NOMO-1 (cell line): ENCODE data around the gene ADORA2A.

Experiments
- DNase-seq, 2 experiments: peaks; one replicate each; lab custom pipeline; 2025; ENCODE audit not compliant: unreplicated experiment in 2 of 2; lab: John Stamatoyannopoulos, UW

ADORA2A gene

GRCh38 chr22:24402460-24403192 lies 24.8 kb upstream of the ADORA2A start:
- DNase-seq = peak; percentile 75 to 89

- no peak for DNase-seq
These were observed 24.1 kb upstream of the ADORA2A start for GRCh38 chr22:24403346-24403745.

DNA sequence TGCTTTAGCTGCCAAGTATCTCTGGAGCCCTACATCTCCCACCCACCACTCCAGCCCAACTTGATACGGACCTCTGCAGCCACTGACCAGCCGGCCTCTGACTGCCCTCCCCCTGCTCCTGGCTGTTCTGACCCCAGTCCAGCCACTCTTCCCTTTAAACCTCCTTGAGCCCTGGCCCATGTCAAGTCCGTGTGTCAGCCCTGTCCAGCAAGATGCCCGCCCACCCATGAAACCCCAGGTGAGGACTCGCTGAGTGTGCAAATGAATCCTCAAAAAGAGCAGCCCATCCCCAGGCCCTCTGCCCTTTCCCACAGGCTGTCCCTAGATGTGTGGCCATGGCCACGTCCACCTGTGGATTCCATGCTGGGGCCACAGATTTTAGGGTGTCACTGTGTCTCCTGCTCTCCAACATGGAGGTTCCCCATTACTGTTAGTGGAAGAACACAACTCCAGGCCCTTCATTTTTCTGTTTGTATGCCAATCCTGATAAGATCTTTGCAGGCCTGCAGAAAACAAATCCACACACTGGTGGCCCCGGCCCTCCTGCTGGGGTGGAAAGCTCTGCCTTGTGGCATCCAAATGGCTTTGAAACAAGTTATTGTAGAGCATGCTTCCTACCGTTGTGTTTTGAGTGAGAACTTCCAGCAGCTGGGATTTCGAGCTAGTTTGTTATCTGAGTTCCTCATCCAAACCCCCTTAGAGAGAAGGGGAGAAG lies 22.7 kb upstream of the ADORA2A start:
- no peak for DNase-seq

GRCh38 chr22:24405631-24406321 lies 21.6 kb upstream of the ADORA2A start:
- no peak for DNase-seq

- no peak for DNase-seq
These were observed 20.8 kb upstream of the ADORA2A start for GRCh38 chr22:24406322-24407277.

DNA sequence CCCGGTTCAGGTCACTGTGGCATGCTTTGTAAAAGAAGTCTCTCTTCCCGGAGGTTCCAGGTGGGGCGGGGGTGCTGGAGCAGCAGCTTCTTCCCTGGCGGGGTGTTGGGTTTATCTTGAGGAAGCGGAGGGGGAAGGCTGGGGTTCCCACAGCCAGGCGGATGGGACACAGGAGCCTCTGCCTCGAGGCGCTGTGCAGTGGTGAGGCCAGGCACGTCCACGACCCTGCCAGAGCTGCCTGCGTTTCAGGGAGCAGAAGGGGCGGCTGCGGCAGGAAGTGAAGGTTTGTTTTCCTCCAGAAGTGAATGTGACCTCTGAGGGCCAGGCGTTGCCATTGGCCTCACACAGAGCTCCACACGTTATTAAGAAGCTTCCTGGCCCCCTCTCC lies 20.1 kb upstream of the ADORA2A start:
- no peak for DNase-seq

DNA sequence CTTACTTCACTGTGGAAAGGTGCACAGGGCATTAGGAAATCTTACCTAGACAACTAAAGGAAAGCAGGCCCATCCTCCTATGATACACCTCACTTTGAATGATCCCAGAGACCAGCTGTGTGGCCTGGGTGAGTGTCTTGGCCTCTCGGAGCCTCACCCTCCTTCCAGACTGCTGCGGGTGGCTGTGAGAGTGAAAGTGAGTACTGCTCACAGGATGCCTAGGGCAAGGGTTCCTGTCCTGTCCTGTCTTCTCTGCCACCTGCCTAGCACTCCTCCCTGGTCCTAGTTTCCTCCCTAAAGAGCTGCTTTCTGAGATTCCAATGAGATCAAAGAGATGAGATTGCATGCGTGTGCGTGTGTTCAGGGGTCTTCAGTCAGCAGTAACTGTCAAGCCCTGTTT lies 19.5 kb upstream of the ADORA2A start:
- no peak for DNase-seq

- DNase-seq = no peak
These were observed 18.8 kb upstream of the ADORA2A start for GRCh38 chr22:24408630-24409029.

- DNase-seq = no peak
These were observed 17.7 kb upstream of the ADORA2A start for GRCh38 chr22:24409707-24410106.

- DNase-seq = no peak
These were observed 17.1 kb upstream of the ADORA2A start for GRCh38 chr22:24410110-24410856.

- no peak for DNase-seq
These were observed 16.0 kb upstream of the ADORA2A start for GRCh38 chr22:24411256-24412004.

GRCh38 chr22:24412274-24412673 lies 15.1 kb upstream of the ADORA2A start:
- DNase-seq = no peak

DNA sequence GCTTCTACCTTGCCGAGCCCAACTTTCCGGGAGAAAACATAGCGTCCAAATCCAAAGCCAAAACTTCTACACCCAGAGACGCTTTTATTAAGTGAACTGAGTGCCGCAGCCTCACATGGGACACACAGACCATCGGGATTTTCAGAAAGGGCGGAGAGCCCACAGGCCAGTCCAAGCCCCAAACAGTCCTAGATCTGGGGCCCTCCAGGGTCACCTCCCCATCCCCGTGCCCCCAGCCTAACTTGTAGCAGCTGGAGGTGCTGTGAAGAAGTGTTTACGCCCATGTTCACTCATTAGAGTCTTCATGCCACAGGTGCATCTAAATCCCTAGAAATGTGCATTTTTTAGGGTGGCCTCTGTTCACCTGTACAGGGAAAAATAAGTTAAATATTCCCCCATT lies 14.1 kb upstream of the ADORA2A start:
- DNase-seq = no peak

GRCh38 chr22:24413736-24414385 lies 13.5 kb upstream of the ADORA2A start:
- DNase-seq = no peak

DNA sequence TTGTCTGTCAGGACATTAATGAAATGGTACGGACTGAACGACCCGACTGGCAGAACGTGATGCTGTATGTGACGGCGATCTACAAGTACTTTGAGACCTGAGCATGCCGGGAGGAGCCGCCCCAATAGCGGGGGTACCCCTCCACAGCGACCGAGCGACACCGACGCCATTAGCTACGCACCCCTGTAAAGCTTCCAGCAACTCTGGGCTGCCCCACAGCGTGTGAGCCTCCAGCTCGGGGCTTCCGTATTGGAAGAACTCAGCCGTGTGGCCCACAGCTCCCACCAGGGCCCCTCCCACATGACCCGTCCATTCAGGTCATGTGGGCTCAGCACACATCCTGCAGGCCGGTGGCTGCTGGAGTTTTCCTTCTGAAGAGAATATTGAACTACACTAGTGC lies 12.9 kb upstream of the ADORA2A start:
- DNase-seq = no peak

DNA sequence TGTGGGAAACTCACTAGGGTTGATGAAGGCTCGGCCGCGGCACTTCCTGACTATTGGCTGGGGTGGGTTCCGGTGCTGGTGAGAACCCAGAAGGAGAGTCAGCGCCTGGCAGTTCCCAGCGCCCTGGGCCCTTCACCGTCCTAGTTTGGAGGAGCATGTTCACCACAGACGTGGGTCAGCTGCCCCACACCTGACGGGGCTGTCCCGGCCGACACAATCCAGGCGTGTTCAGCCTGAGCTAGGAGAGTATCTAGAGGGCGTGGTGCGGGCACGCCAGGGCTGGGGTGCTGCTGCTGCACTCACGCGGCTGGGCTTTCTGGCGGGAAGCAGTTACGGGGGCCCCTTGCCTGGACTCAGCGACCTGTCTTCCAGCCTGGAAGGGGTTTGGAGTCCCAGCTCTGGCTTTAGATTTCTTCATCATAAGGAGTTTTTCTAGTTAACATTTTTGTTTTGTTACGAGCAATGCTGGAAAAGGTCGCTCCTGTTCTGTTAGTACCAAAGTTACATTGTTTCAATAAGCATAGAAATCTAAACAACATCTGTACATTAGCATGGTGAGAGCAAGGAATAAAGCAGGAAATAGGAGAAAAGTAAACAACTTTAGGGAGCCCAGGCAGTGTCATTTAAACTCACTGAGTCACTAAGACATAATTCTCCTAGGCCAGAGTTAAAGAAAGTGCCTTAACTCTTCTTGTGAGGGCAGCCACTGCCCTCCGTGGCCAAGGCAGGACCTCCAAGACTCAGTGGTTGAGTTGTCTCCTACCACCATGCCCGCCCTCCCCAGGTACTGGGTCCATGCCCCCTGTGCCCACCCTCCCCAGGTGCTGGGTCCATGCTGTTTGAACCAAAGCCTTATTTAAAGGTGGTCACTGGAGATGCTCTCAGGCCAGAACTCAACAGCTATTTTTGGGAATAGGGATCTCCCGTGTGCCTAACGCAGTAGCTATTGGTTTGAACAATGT lies 12.1 kb upstream of the ADORA2A start:
- DNase-seq = no peak

DNA sequence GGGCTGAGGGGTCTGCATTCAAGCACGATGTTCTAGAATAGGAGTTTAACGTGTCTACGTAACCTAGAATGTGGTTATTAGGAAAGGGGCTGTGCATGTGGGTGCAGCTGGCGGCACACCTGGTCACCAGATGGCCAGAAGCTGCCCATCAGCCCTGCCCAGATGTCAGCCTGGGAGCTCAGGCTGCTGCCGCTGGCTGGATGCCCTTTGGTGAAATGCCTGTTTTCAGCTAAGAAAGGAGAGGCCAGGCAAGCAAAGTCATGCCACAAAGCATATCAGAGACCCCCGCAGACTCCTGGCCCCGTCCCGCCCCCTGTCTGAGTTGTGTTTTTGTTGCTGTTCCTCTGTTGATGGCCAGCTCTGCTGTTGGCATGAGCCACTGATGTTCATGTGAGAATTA lies 11.3 kb upstream of the ADORA2A start:
- no peak for DNase-seq

DNA sequence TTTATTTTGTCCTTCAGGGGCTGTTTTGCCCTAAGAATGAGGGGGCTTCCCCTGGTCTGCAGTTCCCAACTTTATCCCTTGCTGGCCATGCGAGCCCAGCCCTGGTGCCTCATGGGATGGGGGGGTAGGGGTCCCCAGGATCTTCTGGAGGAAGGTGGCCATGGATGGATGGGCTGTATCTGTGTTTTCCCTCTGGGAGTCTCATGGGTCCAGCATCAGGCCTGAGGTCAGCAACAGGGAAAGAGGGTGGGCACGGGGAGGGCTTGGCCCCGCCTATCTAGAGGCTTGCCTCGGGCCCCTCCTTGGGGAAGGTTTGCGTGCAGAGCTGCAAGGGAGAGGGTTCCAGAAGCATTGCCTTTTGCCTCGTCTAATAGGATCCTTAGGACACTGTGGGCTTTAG lies 10.8 kb upstream of the ADORA2A start:
- DNase-seq = no peak
